SU-DHL-6 (cell line): ENCODE measurements around the gene SH3RF2.

Experiments
- EZH2phosphoT487 ChIP-seq: fragments of 200-600 bp; sonication (generic), shearing (Covaris generic); conservative IDR thresholded peaks from 2 replicates; pipeline ENCODE4 v1.6.1; 2018; ENCODE audit warnings: mild to moderate bottlenecking, antibody characterized with exemption, low read length, moderate library complexity, mixed read lengths
- TF ChIP-seq, protein P1 (sequence below): fragments of 200-600 bp; sonication (generic); IDR thresholded peaks from one replicate; pipeline ENCODE4 v1.5.1; 2017; ENCODE audit warnings: antibody characterized with exemption, mild to moderate bottlenecking, low read length, moderate library complexity; ENCODE audit not compliant: insufficient read depth, poor library complexity, severe bottlenecking

DNA sequence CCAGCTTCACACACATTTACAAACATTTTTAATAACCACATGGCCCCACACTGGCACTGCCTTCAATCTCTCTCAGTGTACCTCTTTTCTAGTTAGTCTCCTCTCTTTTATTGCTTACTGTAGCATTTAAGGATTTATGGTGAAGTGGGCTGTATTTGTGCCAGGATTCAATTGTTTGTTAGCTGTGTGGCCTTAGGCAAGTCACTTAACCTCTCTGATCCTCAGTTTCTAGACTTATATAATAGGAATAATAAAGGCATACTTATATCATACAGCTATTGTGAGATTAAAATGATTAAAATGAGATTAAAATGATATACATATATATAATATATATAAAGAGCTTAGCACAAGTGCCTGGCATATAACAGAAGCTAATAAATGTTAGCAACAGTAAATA is 6.4 kb downstream of the SH3RF2 start:
- TF ChIP-seq, protein P1, sequence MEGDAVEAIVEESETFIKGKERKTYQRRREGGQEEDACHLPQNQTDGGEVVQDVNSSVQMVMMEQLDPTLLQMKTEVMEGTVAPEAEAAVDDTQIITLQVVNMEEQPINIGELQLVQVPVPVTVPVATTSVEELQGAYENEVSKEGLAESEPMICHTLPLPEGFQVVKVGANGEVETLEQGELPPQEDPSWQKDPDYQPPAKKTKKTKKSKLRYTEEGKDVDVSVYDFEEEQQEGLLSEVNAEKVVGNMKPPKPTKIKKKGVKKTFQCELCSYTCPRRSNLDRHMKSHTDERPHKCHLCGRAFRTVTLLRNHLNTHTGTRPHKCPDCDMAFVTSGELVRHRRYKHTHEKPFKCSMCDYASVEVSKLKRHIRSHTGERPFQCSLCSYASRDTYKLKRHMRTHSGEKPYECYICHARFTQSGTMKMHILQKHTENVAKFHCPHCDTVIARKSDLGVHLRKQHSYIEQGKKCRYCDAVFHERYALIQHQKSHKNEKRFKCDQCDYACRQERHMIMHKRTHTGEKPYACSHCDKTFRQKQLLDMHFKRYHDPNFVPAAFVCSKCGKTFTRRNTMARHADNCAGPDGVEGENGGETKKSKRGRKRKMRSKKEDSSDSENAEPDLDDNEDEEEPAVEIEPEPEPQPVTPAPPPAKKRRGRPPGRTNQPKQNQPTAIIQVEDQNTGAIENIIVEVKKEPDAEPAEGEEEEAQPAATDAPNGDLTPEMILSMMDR: no peak
- TF ChIP-seq EZH2phosphoT487: no peak
